Pulmonary artery endothelial cell (primary cell): ENCODE results near the gene TBC1D24. TPM values are rescaled to one million over a fixed set of nuclear protein-coding genes. Genes with fewer than 3 reads are reported as not detected.
A peak's percentile ranks its signal among the peaks of the same experiment; 100 is the strongest.
"Not testable (repeated sequence)": the region's sequence is repeated elsewhere in the genome, so short reads cannot be mapped to it uniquely, and the experiment has no call there.

Experiments
- DNase-seq: peaks from one replicate; pipeline ENCODE4 v3.0.0-alpha.2; 2011; ENCODE audit warnings: low read depth, low spot score
- total RNA-seq: library from RNA; depleted of rRNA; stranded (reverse); fragments of >200 nt; gene quantifications from 2 replicates; pipeline ENCODE4 v1.2.3, GENCODE V29; 2014

The TBC1D24 gene
- total RNA-seq, 1 donor from 2014 or later: 12.8 TPM

GRCh38 chr16:2531371-2531695 lies 56.4 kb downstream of the TBC1D24 start, which contains the start of gene CEMP1:
CEMP1 (minus strand) TSS chr16:2531408; CDS start chr16:2531073, 335 bp downstream.
- DNase-seq: no peak

GRCh38 chr16:2531696-2532493 lies 57.0 kb downstream of the TBC1D24 start:
- DNase-seq: peak; percentile 83

- no peak for DNase-seq
Measured at GRCh38 chr16:2532494-2533141, 57.7 kb downstream of the TBC1D24 start.

GRCh38 chr16:2533142-2533755 lies 58.3 kb downstream of the TBC1D24 start:
- DNase-seq: not testable (repeated sequence)

- no peak for DNase-seq
Measured at GRCh38 chr16:2533912-2534311, 59.0 kb downstream of the TBC1D24 start.

- not testable (repeated sequence) for DNase-seq
Measured at GRCh38 chr16:2534335-2534734, 59.4 kb downstream of the TBC1D24 start.

GRCh38 chr16:2535625-2536013 lies 60.7 kb downstream of the TBC1D24 start:
- DNase-seq: no peak

- peak; percentile 81 for DNase-seq
Measured at GRCh38 chr16:2537451-2538379, 62.8 kb downstream of the TBC1D24 start, which contains the start of gene PDPK1. PDPK1 (plus strand) TSS chr16:2538021; CDS start chr16:2538113, 92 bp downstream.

GRCh38 chr16:2539192-2539844 lies 64.4 kb downstream of the TBC1D24 start:
- not testable (repeated sequence) for DNase-seq

GRCh38 chr16:2539845-2540458 lies 65.0 kb downstream of the TBC1D24 start:
- DNase-seq: not testable (repeated sequence)

- DNase-seq: not testable (repeated sequence)
Measured at GRCh38 chr16:2540912-2541311, 66.0 kb downstream of the TBC1D24 start.

- DNase-seq: not testable (repeated sequence)
Measured at GRCh38 chr16:2541409-2541808, 66.5 kb downstream of the TBC1D24 start.

- not testable (repeated sequence) for DNase-seq
Measured at GRCh38 chr16:2543771-2544170, 68.8 kb downstream of the TBC1D24 start.

- DNase-seq: not testable (repeated sequence)
Measured at GRCh38 chr16:2550283-2550878, 75.5 kb downstream of the TBC1D24 start.

- DNase-seq: not testable (repeated sequence)
Measured at GRCh38 chr16:2551420-2551889, 76.5 kb downstream of the TBC1D24 start.

GRCh38 chr16:2554709-2555425 lies 79.9 kb downstream of the TBC1D24 start:
- not testable (repeated sequence) for DNase-seq
